Measurements from ENCODE around the gene SGCG. TPM values are rescaled to one million over a fixed set of nuclear protein-coding genes. Genes with fewer than 3 reads are reported as not detected.

The SGCG gene
- total RNA-seq, 2 donors from 2014 or later, result 3.9 to 6.9 TPM

DNA sequence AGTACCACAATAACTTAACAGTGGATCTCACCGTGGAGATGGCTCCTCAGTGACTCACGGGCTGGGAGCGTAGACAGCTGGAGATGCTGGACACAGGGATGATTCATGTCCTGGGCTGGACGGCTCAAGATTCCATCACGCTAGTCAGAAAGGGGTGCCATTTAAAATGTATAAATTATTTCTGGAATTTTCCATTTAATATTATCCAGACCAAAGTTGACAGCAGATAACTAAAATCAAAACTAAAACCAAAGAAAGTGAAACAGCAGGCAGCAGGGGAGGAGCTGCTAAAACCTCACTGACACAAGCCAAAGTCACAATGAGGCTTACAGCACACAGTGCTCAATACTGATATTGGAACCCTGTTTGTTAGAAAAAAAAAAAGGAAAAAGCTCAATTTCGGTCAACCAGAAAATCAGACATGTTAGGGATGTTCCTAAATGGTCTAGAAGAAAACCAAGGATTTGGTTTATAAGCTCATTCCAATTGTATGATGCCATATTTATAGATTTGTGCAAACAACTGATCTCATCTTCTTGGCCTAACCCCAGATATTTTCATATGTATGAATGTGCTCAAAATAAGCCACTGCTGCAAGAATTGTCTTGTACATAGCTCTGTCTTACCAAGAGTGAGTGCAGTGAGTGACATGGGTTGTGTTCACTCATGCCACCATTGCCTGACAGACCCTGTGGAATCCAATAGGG lies 140.9 kb downstream of the SGCG start:
- intact Hi-C loops (cut with DNase I), result no loop called here
- DNase-seq (ENCODE audit: low spot score), result peak; percentile 95

- intact Hi-C loops (cut with DNase I), result no loop called here
- no peak for DNase-seq (ENCODE audit: low spot score)
Measured at GRCh38 chr13:23322353-23323336, 141.9 kb downstream of the SGCG start.

GRCh38 chr13:23323946-23324709 lies 143.3 kb downstream of the SGCG start:
- DNase-seq (ENCODE audit: low spot score), result no peak
- intact Hi-C loops (cut with DNase I), result no loop called here

DNA sequence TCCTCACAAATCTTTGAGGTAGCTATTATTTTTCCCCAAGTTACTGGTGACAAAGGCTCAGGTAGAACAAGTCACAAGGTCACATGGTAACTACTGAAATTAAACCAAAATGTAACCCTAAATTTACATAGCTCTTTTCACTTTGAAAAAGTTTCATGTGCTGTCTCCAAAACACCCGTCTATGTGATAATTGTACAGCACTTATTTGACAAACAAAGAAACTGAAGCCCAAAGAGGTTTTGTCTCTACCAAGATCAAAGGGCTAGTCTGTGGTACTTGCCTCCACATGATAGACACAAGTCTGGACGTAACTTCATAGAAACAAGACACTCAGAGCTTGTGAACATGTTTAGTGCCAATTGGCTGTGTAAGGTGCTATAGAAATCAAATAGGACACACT lies 144.4 kb downstream of the SGCG start:
- intact Hi-C loops (cut with DNase I), result no loop called here
- no peak for DNase-seq (ENCODE audit: low spot score)

GRCh38 chr13:23330356-23330755 lies 149.6 kb downstream of the SGCG start:
- intact Hi-C loops (cut with DNase I), result no loop called here
- no peak for DNase-seq (ENCODE audit: low spot score)

- intact Hi-C loops (cut with DNase I), result no loop called here
- no peak for DNase-seq (ENCODE audit: low spot score)
Measured at GRCh38 chr13:23339225-23339624, 158.4 kb downstream of the SGCG start.

DNA sequence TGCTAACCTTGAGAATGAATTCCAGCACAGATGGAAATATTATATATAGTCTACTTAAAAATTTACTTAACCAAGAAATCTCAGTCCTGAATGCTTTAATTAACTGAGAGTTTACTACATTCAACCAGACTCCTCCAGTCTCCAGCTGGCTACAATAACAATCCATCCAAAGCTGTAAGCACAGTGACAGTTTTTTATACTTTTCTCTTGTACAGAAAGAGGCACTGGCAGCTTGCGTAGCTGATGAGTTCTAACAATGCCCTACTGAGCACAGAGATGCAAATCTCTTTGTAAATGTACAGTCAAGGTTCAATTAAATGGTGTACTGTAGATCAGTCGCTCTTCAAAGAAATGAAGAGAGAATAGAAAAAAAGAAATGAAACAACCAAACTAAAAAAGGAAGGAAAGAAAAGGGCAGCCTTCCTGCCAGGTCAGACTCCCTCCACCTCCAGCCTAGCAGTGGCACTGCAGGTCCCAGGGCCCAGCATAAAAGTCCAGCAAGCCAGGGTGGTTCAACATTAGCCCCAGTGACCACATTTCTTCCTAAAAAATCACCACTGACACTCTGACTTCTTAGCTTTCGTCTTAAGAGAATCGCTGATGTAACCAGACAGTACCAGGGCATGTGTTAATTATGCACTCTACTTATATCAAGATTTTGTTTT lies 164.3 kb downstream of the SGCG start:
- intact Hi-C loops (cut with DNase I), result no loop called here
- no peak for DNase-seq (ENCODE audit: low spot score)

DNA sequence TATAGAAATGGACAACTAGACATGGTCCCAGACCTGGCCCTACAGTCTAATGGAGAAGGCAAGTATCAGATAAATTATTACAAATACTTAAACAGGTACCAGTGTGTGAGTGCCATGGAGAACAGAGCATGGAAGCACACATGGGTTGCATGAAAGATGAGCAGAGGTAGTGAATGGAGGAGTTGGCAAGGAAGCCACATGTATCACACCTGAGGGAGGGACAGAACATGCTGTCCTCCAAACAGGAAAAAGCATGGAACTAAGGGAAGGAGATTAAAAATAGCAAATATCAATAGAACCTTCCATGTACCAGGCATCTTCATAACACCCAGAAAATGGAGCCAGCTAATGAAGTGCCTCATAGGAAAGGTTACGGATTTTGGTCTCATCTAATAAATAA lies 166.8 kb downstream of the SGCG start:
- intact Hi-C loops (cut with DNase I), result no loop called here
- DNase-seq (ENCODE audit: low spot score), result no peak

- intact Hi-C loops (cut with DNase I), result no loop called here
- DNase-seq (ENCODE audit: low spot score), result no peak
Measured at GRCh38 chr13:23348262-23349127, 167.7 kb downstream of the SGCG start.

- intact Hi-C loops (cut with DNase I), result no loop called here
- DNase-seq (ENCODE audit: low spot score), result no peak
Measured at GRCh38 chr13:23349161-23349897, 168.6 kb downstream of the SGCG start.

DNA sequence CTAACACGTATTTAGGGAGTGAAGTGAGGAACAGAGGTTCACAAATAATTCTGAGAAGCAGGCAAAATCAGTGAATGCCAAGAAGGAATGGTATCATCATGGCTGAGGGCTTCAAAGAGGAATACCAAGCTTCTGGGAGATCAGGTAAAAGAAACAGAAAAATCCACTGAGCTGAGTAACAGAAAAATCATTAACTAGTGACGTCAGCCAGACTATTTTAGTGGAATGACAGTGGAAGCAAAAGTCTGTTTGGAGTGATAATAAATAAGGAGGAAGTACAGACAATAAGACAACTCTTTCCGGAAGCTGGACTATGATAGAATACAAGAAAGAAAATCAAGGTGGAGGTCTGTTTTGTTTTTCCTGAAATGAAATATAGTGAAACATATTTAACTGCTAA lies 169.2 kb downstream of the SGCG start:
- no peak for DNase-seq (ENCODE audit: low spot score)
- intact Hi-C loops (cut with DNase I), result no loop called here

DNA sequence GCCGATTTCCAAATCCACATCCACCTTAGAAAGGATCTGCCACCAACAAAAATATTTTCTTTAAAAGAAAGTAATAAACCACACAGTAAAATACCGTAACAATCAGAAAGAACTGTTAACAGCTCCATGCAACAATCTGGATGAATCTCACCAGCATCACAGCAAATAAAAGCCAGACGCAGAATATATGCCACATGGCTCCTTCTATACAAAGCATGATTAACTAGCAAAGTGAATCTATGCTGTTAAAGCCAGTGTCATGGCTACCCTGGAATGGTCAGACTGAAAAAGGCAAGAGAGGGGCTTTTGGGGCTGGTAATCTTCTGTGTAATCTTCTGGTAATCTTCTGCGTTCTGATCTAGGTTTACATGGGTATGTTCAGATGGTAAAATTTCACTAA lies 171.4 kb downstream of the SGCG start:
- intact Hi-C loops (cut with DNase I), result no loop called here
- DNase-seq (ENCODE audit: low spot score), result no peak

DNA sequence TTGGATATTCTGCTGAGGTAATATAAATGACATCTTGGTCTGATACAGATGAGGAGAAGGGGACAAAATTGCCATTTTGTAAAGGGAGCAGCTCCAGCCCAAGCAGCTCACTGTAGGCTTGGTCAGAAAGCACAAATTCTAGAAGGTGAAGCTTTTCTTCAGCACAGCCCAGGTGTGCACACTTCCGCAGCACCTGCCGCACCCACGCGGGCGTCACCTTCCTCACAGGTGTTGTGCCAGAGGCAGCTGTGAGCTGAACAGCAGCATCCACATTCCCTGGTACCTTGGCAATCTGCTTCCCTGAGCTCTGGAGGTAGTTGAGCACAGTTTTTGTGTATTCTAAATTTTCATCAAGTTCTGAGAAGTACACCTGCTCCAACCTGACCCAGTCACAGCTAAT lies 173.7 kb downstream of the SGCG start:
- DNase-seq (ENCODE audit: low spot score), result no peak
- intact Hi-C loops (cut with DNase I), result no loop called here

DNA sequence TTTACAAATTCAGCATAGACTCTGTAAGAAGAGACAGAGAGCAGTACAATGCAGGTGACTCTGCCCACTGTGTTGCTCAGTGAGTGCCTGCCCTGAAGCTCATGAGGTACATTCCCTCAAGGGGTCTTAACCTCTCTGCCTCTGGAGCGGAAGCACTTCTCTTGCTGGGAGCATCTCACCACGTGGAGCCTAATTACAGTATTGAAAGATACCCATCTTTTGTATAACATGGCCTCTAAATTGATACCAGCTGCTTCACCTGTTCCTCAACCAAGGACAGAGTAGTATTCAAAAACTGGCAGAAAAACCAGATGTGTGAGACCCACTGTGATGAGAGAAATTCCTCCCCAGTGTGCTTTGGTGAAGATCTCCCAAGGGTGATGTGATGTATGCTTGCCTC lies 175.6 kb downstream of the SGCG start:
- DNase-seq (ENCODE audit: low spot score), result no peak
- intact Hi-C loops (cut with DNase I), result no loop called here

GRCh38 chr13:23357349-23357748 lies 176.6 kb downstream of the SGCG start:
- no peak for DNase-seq (ENCODE audit: low spot score)
- intact Hi-C loops (cut with DNase I), result no loop called here

DNA sequence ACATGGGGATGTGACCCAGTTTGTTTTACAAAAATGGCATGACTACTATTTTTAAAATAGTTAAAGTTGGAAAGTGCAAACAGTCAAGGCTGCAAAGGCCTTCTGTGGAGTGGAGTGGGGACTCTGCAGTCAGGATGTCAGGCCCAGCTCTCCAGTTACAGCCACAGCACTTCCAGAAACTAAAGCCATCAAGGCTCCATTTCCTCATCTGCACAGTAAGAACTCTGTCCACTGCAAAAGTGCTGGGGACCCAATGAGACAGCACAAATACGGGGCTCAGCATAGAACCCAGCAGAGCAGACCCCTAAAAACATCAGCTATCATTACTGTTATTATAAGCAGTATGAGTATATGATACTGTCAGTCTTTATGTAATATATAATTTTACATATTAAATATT lies 179.1 kb downstream of the SGCG start:
- no peak for DNase-seq (ENCODE audit: low spot score)
- intact Hi-C loops (cut with DNase I), result no loop called here

DNA sequence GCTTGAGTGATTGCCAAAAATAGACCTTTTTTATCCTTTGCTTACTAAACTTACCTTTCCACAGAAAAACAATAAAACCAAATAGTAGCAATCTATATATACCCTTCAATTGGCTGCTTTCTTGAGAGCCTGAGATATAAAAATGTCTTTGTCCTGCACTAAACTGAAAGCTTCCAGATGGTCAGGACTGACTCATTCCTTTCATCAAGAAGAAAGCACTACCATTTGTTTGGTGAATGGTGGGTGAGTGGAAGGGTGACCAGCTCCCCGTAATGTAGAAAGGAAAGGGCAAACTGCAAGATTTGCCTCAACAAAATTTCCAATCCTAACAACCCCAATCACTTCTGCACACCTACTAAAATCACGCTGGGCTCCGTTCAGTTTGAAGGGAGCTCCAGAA lies 184.9 kb downstream of the SGCG start:
- intact Hi-C loops (cut with DNase I), result no loop called here
- DNase-seq (ENCODE audit: low spot score), result no peak

- DNase-seq (ENCODE audit: low spot score), result no peak
- intact Hi-C loops (cut with DNase I), result no loop called here
Measured at GRCh38 chr13:23367907-23368306, 187.1 kb downstream of the SGCG start.
